CD4-positive, CD25-positive, alpha-beta regulatory T cell (primary cell): ENCODE results near the gene ZCCHC13. TPM values are rescaled to one million over a fixed set of nuclear protein-coding genes. Genes with fewer than 3 reads are reported as not detected.
"Not testable (repeated sequence)": the region's sequence is repeated elsewhere in the genome, so short reads cannot be mapped to it uniquely, and the experiment has no call there.

Experiments
- ATAC-seq, 2 donors: fragments of 150-1000 bp; cut with Tn5 transposase; one replicate each; pipeline ENCODE4 v1.10.0; 2021; ENCODE audit warnings: low read depth in 2 of 2, moderate number of reproducible peaks in 2 of 2, moderate library complexity in 1 of 2
- DNase-seq, 3 donors: peaks; one replicate each; pipeline versions ENCODE4 v3.0.0 to v3.0.0-alpha.2; 2012 to 2022; ENCODE audit warnings: mixed read lengths in 1 of 3
- H3K27ac ChIP-seq: one replicate; pipeline ENCODE4 v1.7.0; 2013; ENCODE audit warnings: mild to moderate bottlenecking, low read length; ENCODE audit not compliant: insufficient read depth, poor library complexity, severe bottlenecking
- H3K27me3 ChIP-seq: one replicate; pipeline ENCODE4 v1.7.0; 2013; ENCODE audit warnings: low read length; ENCODE audit not compliant: control insufficient read depth, insufficient read depth
- H3K36me3 ChIP-seq: one replicate; pipeline ENCODE4 v1.7.0; 2013; ENCODE audit warnings: mild to moderate bottlenecking, low read length, moderate library complexity; ENCODE audit not compliant: control insufficient read depth, insufficient read depth
- H3K4me1 ChIP-seq: 2 replicates; pipeline ENCODE4 v1.7.0; 2013; ENCODE audit warnings: mild to moderate bottlenecking, low read length; ENCODE audit not compliant: insufficient read depth, control insufficient read depth, poor library complexity, severe bottlenecking
- H3K4me3 ChIP-seq: one replicate; pipeline ENCODE4 v1.7.0; 2013; ENCODE audit warnings: low read depth, mild to moderate bottlenecking, low read length, moderate library complexity
- H3K9me3 ChIP-seq, 2 experiments: 1 replicate in 1 of 2; 2 replicates in 1 of 2; pipeline ENCODE4 v1.7.0; 2013; ENCODE audit warnings: low read length in 2 of 2, mild to moderate bottlenecking in 1 of 2, moderate library complexity in 1 of 2; ENCODE audit not compliant: control insufficient read depth in 2 of 2
- H3K27ac Mint-ChIP-seq, 3 donors: one replicate each; pipeline ENCODE4 v1.8.0; 2020 to 2022; ENCODE audit warnings: mild to moderate bottlenecking in 3 of 3, mixed read lengths in 3 of 3, moderate library complexity in 2 of 3
- H3K27me3 Mint-ChIP-seq: one replicate; pipeline ENCODE4 v1.8.0; 2022; ENCODE audit warnings: mild to moderate bottlenecking, mixed read lengths
- H3K36me3 Mint-ChIP-seq: one replicate; pipeline ENCODE4 v1.8.0; 2020; ENCODE audit warnings: mixed read lengths
- H3K4me1 Mint-ChIP-seq, 4 donors: one replicate each; pipeline ENCODE4 v1.8.0; 2020 to 2022; ENCODE audit warnings: mixed read lengths in 4 of 4, mild to moderate bottlenecking in 1 of 4
- H3K4me3 Mint-ChIP-seq, 4 donors: one replicate each; pipeline ENCODE4 v1.8.0; 2020 to 2022; ENCODE audit warnings: mild to moderate bottlenecking in 4 of 4, mixed read lengths in 4 of 4, moderate library complexity in 3 of 4
- H3K9me3 Mint-ChIP-seq, 7 donors: one replicate each; pipeline ENCODE4 v1.8.0; 2020 to 2022; ENCODE audit warnings: mixed read lengths in 7 of 7, mild to moderate bottlenecking in 3 of 7, moderate library complexity in 2 of 7
- polyA plus RNA-seq, 4 donors: library from polyadenylated mRNA; unstranded; fragments of 300-500 nt; fragmentation: Illumina TruSeq; gene quantifications; one replicate each; pipeline ENCODE4 v1.2.3, GENCODE V29; 2021
- total RNA-seq: library from RNA; stranded (reverse); gene quantifications from one replicate; pipeline ENCODE4 v1.2.3, GENCODE V29; 2022

The ZCCHC13 gene
- total and polyA plus RNA-seq, 5 donors from 2014 or later: not detected

DNA sequence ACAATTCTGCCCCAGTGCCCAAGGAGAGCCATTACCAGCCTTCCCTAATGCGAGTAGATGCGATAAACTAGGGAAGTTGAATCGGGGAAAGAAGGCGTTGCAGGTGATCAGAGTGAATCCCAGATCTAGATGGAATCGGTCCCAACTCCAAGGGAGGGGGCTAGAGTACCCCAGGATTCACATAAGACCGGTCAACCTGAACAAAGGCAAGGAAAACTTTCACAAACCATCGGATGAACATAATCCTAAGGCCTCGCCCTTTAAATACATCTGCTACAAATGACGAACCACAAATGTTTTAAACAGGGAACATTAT lies 11.2 kb upstream of the ZCCHC13 start:
- no peak for ATAC-seq
- Mint-ChIP-seq H3K4me3 (peak overlapping the region; percentile 94 to 100 (median 97)), H3K36me3 (no peaks in the 10 kb centered on the region), H3K9me3 (peaks cover 0 to 1% (median 0%) of the 10 kb centered on the region in 7 donors), H3K27ac (peak overlapping the region; percentile 98), H3K4me1 (peaks cover 0 to 18% (median 11%) of the 10 kb centered on the region in 4 donors), H3K27me3 (peaks cover 12% of the 10 kb centered on the region)
- Histone ChIP-seq H3K4me1 (peaks cover 16% of the 10 kb centered on the region), H3K4me3 (peak overlapping the region; percentile 99), H3K27ac (peak overlapping the region; percentile 86), H3K9me3 (no peaks in the 10 kb centered on the region), H3K27me3 (no peaks in the 10 kb centered on the region), H3K36me3 (no peaks in the 10 kb centered on the region)
- DNase-seq: no peak

DNA sequence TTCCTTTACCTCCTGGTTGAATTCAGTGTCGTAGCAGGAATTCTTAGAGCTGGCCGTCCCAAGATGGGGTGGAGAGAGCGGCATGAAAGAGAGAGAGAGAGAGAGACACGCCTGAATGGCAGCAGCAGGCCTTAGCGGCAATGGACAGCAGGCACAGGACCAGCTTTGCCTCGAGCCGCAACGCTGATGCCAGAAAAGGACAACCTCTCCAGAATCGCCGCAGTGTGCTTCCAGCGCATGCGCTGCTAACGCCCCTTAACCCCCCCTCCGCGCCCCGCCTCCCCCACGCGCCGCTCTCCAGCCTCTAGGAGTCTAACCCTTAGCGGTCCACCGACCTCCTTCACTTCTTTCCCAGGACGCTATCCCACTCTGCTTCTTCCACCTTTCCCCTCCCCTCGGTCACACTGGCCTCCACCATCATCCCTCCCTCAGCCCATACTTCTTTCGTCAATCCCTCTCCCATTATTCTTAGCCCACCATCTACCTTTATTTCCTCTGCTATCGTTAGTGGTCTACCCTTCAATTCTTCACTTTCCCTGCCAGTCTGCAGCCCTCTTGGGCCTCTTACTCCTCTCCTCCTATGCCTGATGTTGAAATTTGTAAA lies 10.5 kb upstream of the ZCCHC13 start:
- peak; percentile 34 to 65 (median 55) for DNase-seq
- Histone ChIP-seq H3K9me3 (no peaks in the 10 kb centered on the region), H3K4me3 (peak overlapping the region; percentile 99), H3K27me3 (no peaks in the 10 kb centered on the region), H3K36me3 (no peaks in the 10 kb centered on the region), H3K4me1 (peaks cover 10% of the 10 kb centered on the region), H3K27ac (peak overlapping the region; percentile 14)
- peak in 1 of 2 donors; percentile 13 for ATAC-seq
- peaks cover 0 to 11% (median 7%) of the 10 kb centered on the region in 4 donors for H3K4me1 Mint-ChIP-seq
- peak overlapping the region; percentile 94 to 100 (median 97) for H3K4me3 Mint-ChIP-seq
- H3K36me3 Mint-ChIP-seq: no peaks in the 10 kb centered on the region
- peaks cover 0 to 2% (median 0%) of the 10 kb centered on the region in 7 donors for H3K9me3 Mint-ChIP-seq
- peaks cover 12% of the 10 kb centered on the region for H3K27me3 Mint-ChIP-seq
- H3K27ac Mint-ChIP-seq: peak overlapping the region in 2 of 3 donors; percentile 88 to 98

DNA sequence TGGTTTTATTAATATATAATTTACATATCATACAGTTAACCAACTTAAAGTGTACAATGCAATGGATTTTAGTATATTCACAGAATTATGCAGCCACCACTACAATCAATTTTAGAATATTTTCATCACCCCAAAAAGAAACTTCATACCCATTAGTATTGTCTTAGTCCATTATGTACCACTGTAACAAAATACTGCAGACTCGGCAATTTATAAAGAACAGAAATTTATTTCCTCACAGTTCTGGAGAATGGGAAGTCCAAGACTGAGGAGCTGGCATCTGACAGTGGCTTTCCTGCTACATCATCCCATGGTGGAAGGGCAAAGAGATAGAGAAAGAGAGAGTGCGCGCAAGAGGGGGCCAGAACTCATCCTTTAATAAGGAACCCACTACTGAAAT lies 8.9 kb upstream of the ZCCHC13 start:
- Mint-ChIP-seq H3K36me3 (no peaks in the 10 kb centered on the region), H3K9me3 (peaks cover 0 to 2% (median 0%) of the 10 kb centered on the region in 7 donors), H3K4me3 (peak overlapping the region in 1 of 4 donors; percentile 72), H3K4me1 (peaks cover 0 to 6% (median 3%) of the 10 kb centered on the region in 4 donors), H3K27me3 (peaks cover 12% of the 10 kb centered on the region), H3K27ac (no peak overlapping the region)
- Histone ChIP-seq H3K4me1 (no peaks in the 10 kb centered on the region), H3K27ac (no peak overlapping the region), H3K27me3 (no peaks in the 10 kb centered on the region), H3K4me3 (no peak overlapping the region), H3K9me3 (no peaks in the 10 kb centered on the region), H3K36me3 (no peaks in the 10 kb centered on the region)
- ATAC-seq: no peak
- no peak for DNase-seq

DNA sequence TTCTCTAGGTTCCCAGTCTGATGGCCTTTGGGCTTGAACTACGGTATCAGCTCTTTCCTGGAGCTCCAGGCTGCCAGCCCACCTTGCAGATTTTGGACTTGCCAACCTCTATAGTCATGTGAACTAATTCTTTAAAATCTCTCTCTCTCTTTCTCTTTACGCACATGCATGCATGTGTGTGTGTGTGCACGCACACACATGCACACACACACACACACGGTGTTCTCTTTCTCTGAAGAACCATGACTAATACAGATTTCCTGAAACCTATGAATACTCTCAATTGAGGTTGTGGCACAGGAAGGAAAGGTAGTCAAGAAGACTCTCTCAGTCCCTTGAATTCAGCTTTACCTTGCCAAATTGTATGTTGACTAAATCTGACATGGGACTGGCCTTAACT lies 6.2 kb upstream of the ZCCHC13 start:
- peaks cover 0 to 2% (median 0%) of the 10 kb centered on the region in 7 donors for H3K9me3 Mint-ChIP-seq
- no peaks in the 10 kb centered on the region for H3K27me3 ChIP-seq
- H3K27ac Mint-ChIP-seq: no peak overlapping the region
- H3K9me3 ChIP-seq: no peaks in the 10 kb centered on the region
- H3K36me3 ChIP-seq: no peaks in the 10 kb centered on the region
- peaks cover 0 to 3% (median 2%) of the 10 kb centered on the region in 4 donors for H3K4me1 Mint-ChIP-seq
- H3K4me3 Mint-ChIP-seq: no peak overlapping the region
- no peaks in the 10 kb centered on the region for H3K4me1 ChIP-seq
- DNase-seq (peak in 1 of 3 donors; percentile 28), ATAC-seq (no peak)
- H3K27ac ChIP-seq: no peak overlapping the region
- H3K4me3 ChIP-seq: no peak overlapping the region
- no peaks in the 10 kb centered on the region for H3K36me3 Mint-ChIP-seq
- H3K27me3 Mint-ChIP-seq: no peaks in the 10 kb centered on the region

DNA sequence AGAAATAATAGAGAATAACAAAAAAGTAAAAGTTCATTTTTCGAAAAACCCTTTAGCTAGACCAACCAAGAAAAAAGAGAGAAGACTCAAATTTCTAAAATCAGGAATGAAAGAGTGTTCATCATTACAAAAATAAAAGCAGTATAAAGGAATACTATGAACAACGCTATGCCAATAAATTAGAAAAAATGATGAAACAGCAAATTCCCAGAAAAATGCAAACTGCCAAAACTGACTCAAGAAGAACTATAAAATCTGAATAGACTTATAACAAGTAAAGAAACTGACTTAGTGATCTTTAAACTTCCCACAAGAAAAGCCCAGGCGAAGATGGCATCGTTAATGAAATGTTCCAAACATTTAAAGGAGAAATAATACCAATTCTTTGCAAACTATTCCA lies 3.1 kb upstream of the ZCCHC13 start:
- Histone ChIP-seq H3K27me3 (no peaks in the 10 kb centered on the region), H3K4me3 (no peak overlapping the region), H3K27ac (no peak overlapping the region), H3K36me3 (no peaks in the 10 kb centered on the region), H3K4me1 (no peaks in the 10 kb centered on the region), H3K9me3 (no peaks in the 10 kb centered on the region)
- no peak for ATAC-seq
- Mint-ChIP-seq H3K4me1 (no peaks in the 10 kb centered on the region), H3K36me3 (no peaks in the 10 kb centered on the region), H3K27me3 (peaks cover 5% of the 10 kb centered on the region), H3K9me3 (peaks cover 0 to 2% (median 0%) of the 10 kb centered on the region in 7 donors), H3K27ac (no peak overlapping the region), H3K4me3 (no peak overlapping the region)
- no peak for DNase-seq

DNA sequence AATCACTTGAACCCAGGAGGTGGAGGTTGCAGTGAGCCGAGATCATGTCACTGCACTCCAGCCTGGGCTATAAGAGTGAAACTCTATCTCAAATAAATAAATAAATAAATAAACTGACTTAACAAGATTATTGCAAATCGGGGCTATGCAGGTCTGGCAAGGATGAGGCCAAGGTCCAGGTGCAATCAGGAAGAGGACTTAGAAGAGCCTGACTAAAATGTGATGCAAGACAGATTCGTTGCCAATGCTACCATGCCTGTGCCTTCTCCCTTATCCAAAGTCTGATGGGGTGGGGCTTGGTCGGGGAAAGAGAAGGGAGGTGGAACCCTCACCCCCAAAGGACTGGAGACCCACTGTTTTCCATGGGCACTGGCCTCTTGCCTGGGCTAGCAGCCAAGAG lies 14.7 kb downstream of the ZCCHC13 start:
- no peaks in the 10 kb centered on the region for H3K4me1 Mint-ChIP-seq
- no peak overlapping the region for H3K27ac ChIP-seq
- H3K27me3 ChIP-seq: no peaks in the 10 kb centered on the region
- H3K4me3 ChIP-seq: no peak overlapping the region
- H3K27ac Mint-ChIP-seq: no peak overlapping the region
- ATAC-seq (no peak), DNase-seq (no peak)
- no peaks in the 10 kb centered on the region for H3K27me3 Mint-ChIP-seq
- no peaks in the 10 kb centered on the region for H3K36me3 ChIP-seq
- H3K4me1 ChIP-seq: no peaks in the 10 kb centered on the region
- H3K4me3 Mint-ChIP-seq: no peak overlapping the region
- no peaks in the 10 kb centered on the region for H3K36me3 Mint-ChIP-seq
- no peaks in the 10 kb centered on the region for H3K9me3 Mint-ChIP-seq
- no peaks in the 10 kb centered on the region for H3K9me3 ChIP-seq

DNA sequence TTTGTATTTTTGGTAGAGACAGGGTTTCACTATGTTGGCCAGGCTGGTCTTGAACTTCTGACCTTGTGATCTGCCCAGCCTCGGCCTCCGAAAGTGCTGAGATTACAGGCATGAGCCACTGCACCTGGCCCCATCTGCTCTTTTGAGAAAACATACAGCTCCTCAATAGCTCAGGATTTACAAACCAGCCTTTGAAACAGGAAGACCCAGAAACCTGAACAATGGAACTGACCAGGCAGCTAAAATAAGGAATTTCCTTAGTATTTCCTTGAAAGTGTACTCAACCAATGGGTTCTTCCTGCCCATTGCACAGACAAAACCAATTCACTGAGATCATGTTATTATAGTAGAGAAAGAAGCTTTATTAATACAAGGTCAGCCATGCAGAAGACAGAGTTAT lies 15.3 kb downstream of the ZCCHC13 start:
- H3K36me3 Mint-ChIP-seq, H3K9me3 ChIP-seq, H3K4me3 Mint-ChIP-seq, ATAC-seq, H3K4me3 ChIP-seq, H3K4me1 ChIP-seq, H3K4me1 Mint-ChIP-seq, H3K9me3 Mint-ChIP-seq, DNase-seq, H3K36me3 ChIP-seq, H3K27me3 ChIP-seq, H3K27ac Mint-ChIP-seq, H3K27ac ChIP-seq, H3K27me3 Mint-ChIP-seq: not testable (repeated sequence)

DNA sequence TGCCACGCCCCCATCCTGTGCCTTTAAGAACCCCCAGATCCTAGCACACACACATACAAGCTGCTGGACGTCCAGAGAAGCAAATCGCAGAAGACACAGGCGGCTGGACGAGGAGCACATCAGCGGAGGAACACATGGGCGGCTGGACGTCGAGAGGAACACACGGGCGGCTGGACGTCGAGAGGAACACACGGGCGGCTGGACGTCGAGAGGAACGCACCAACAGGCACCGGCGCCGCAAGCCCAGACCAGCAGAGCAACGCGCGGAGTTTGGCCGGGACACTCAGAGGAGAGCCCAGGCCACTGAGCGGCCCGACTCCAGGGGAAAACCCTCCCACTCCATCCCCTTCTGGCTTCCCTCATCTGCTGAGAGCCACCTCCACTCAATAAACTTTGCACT lies 17.2 kb downstream of the ZCCHC13 start:
- no peaks in the 10 kb centered on the region for H3K9me3 Mint-ChIP-seq
- no peak overlapping the region for H3K27ac Mint-ChIP-seq
- Histone ChIP-seq H3K4me1 (no peaks in the 10 kb centered on the region), H3K27me3 (no peaks in the 10 kb centered on the region), H3K36me3 (no peaks in the 10 kb centered on the region), H3K9me3 (no peaks in the 10 kb centered on the region), H3K27ac (no peak overlapping the region), H3K4me3 (no peak overlapping the region)
- H3K4me1 Mint-ChIP-seq: no peaks in the 10 kb centered on the region
- DNase-seq (no peak), ATAC-seq (no peak)
- H3K4me3 Mint-ChIP-seq: no peak overlapping the region
- no peaks in the 10 kb centered on the region for H3K36me3 Mint-ChIP-seq
- no peaks in the 10 kb centered on the region for H3K27me3 Mint-ChIP-seq
